Gastroesophageal sphincter (tissue), 4 donors: Measurements from ENCODE around the gene DNAH17. TPM values are rescaled to one million over a fixed set of nuclear protein-coding genes. Genes with fewer than 3 reads are reported as not detected.

ENCODE experiments used
- ATAC-seq: fragments of 150-250 bp; one replicate; pipeline ENCODE4 v1.9.1; 2016; ENCODE audit warnings: mild to moderate bottlenecking, moderate library complexity
- H3K27ac ChIP-seq, 4 donors: fragments of 200-600 bp; sonication (generic) in 3 of 4; 1 replicate in 3 of 4; 2 replicates in 1 of 4; pipeline ENCODE4 v1.5.1; 2016 to 2019
- H3K27me3 ChIP-seq: fragments of 200-600 bp; sonication (generic); one replicate; pipeline ENCODE4 v1.5.1; 2019
- H3K36me3 ChIP-seq, 2 donors: fragments of 200-600 bp; sonication (generic); one replicate each; pipeline ENCODE4 v1.5.1; 2019; ENCODE audit warnings: control low read depth in 1 of 2
- H3K4me1 ChIP-seq, 3 donors: fragments of 200-600 bp; sonication (generic); 1 replicate in 2 of 3; 2 replicates in 1 of 3; pipeline ENCODE4 v1.5.1; 2016 to 2019; ENCODE audit warnings: control low read depth in 2 of 3
- H3K4me3 ChIP-seq, 2 donors: fragments of 200-600 bp; sonication (generic); one replicate each; pipeline ENCODE4 v1.5.1; 2019; ENCODE audit warnings: mild to moderate bottlenecking in 1 of 2, moderate library complexity in 1 of 2
- H3K9me3 ChIP-seq, 3 donors: fragments of 200-600 bp; sonication (generic); one replicate each; pipeline ENCODE4 v1.5.1; 2017 to 2019; ENCODE audit warnings: control low read depth in 2 of 3
- CTCF ChIP-seq, 4 experiments: fragments of 200-600 bp in 2 of 4; fragments of 450-650 bp in 2 of 4; sonication (generic) in 1 of 4; IDR thresholded peaks; one replicate each; pipeline ENCODE4 v1.5.1; 2017 to 2019; ENCODE audit warnings: antibody characterized with exemption in 4 of 4, mild to moderate bottlenecking in 2 of 4, moderate library complexity in 2 of 4
- EP300 ChIP-seq: sonication (generic); formaldehyde crosslinking; IDR thresholded peaks from one replicate; pipeline ENCODE4 v1.6.1; 2017; ENCODE audit warnings: antibody characterized with exemption, mild to moderate bottlenecking
- POLR2A ChIP-seq, 2 donors: fragments of 450-650 bp; IDR thresholded peaks; one replicate each; pipeline ENCODE4 v1.6.1; 2017; ENCODE audit warnings: antibody characterized with exemption in 2 of 2, mild to moderate bottlenecking in 2 of 2, moderate library complexity in 1 of 2
- POLR2AphosphoS5 ChIP-seq: sonication (generic); formaldehyde crosslinking; IDR thresholded peaks from one replicate; pipeline ENCODE4 v1.6.1; 2017; ENCODE audit warnings: antibody characterized with exemption
- WGBS, 2 donors: methylation state at CpG; one replicate each; pipeline ENCODE4 v1.1.5; 2018; ENCODE audit warnings: low coverage in 1 of 2; 5-methylcytosine and 5-hydroxymethylcytosine counted together
- total RNA-seq, 4 donors: library from RNA; depleted of rRNA; stranded (reverse); fragments of >200 nt; gene quantifications; one replicate each; pipeline ENCODE4 v1.1.0, GENCODE V29; 2016

The DNAH17 gene
- total RNA-seq, 4 donors from 2014 or later: 0.15 TPM; not detected in 3

GRCh38 chr17:78383725-78384471 is 193.3 kb downstream of the DNAH17 start:
- Histone ChIP-seq H3K27me3 (no peaks in the 10 kb centered on the region), H3K27ac (peak overlapping the region; percentile 35 to 79 (median 74)), H3K4me1 (peaks cover 6 to 99% (median 58%) of the 10 kb centered on the region in 3 donors), H3K4me3 (no peak overlapping the region), H3K9me3 (no peaks in the 10 kb centered on the region), H3K36me3 (peaks cover 0 to 4% of the 10 kb centered on the region in 2 donors)
- 40 to 55% methylated on average over 9 to 10 of the region's 15 CpGs for WGBS, 2 donors
- peak; percentile 88 for ATAC-seq
- no peak for TF ChIP-seq POLR2A (IDR thresholded peaks at IDR 0.05)
- peak; percentile 98 for TF ChIP-seq POLR2AphosphoS5

- Histone ChIP-seq H3K4me3 (no peak overlapping the region), H3K36me3 (peaks cover 0 to 4% of the 10 kb centered on the region in 2 donors), H3K27me3 (no peaks in the 10 kb centered on the region), H3K4me1 (peaks cover 6 to 87% (median 46%) of the 10 kb centered on the region in 3 donors), H3K9me3 (no peaks in the 10 kb centered on the region), H3K27ac (peak overlapping the region in 3 of 4 donors; percentile 59 to 94 (median 62))
- WGBS, 2 donors: 65 to 66% methylated on average over 9 to 12 of the region's 12 CpGs
- TF ChIP-seq EP300 (no peak), POLR2AphosphoS5 (peak; percentile 18), CTCF (IDR thresholded peaks at IDR 0.05) (no peak)
- peak; percentile 23 for ATAC-seq
Observed at GRCh38 chr17:78381601-78382232, 195.5 kb downstream of the DNAH17 start.

GRCh38 chr17:78380370-78380769 is 196.8 kb downstream of the DNAH17 start:
- peaks cover 0 to 4% of the 10 kb centered on the region in 2 donors for H3K36me3 ChIP-seq
- no peak for ATAC-seq
- TF ChIP-seq POLR2A (IDR thresholded peaks at IDR 0.05) (no peak), EP300 (no peak), POLR2AphosphoS5 (no peak), CTCF (IDR thresholded peaks at IDR 0.05) (no peak)
- H3K4me3 ChIP-seq: no peak overlapping the region
- H3K4me1 ChIP-seq: peaks cover 6 to 74% (median 34%) of the 10 kb centered on the region in 3 donors
- no peaks in the 10 kb centered on the region for H3K9me3 ChIP-seq
- WGBS, 2 donors: 66 to 67% methylated on average over 5 of the region's 5 CpGs
- H3K27me3 ChIP-seq: no peaks in the 10 kb centered on the region
- H3K27ac ChIP-seq: peak overlapping the region in 2 of 4 donors; percentile 62 to 94

- no peaks in the 10 kb centered on the region for H3K9me3 ChIP-seq
- peak overlapping the region; percentile 90 to 91 for H3K4me3 ChIP-seq
- no peaks in the 10 kb centered on the region for H3K36me3 ChIP-seq
- peak; percentile 24 for ATAC-seq
- no peaks in the 10 kb centered on the region for H3K27me3 ChIP-seq
- H3K4me1 ChIP-seq: peaks cover 6 to 61% (median 23%) of the 10 kb centered on the region in 3 donors
- WGBS, 2 donors: 3 to 4% methylated on average over 4 of the region's 7 CpGs
- H3K27ac ChIP-seq: peak overlapping the region; percentile 79 to 94 (median 89)
- TF ChIP-seq CTCF (IDR thresholded peaks at IDR 0.05): no peak
- TF ChIP-seq POLR2A (IDR thresholded peaks at IDR 0.05): no peak
- TF ChIP-seq EP300: no peak
- TF ChIP-seq POLR2AphosphoS5: peak; percentile 87
Observed at GRCh38 chr17:78379131-78379491, 198.1 kb downstream of the DNAH17 start.

- Histone ChIP-seq H3K4me1 (peaks cover 6 to 55% (median 23%) of the 10 kb centered on the region in 3 donors), H3K27me3 (no peaks in the 10 kb centered on the region), H3K9me3 (no peaks in the 10 kb centered on the region), H3K36me3 (no peaks in the 10 kb centered on the region), H3K27ac (peak within 1 kb of the TSS; percentile 79 to 94 (median 89)), H3K4me3 (peak within 1 kb of the TSS; percentile 90 to 91)
- WGBS, 2 donors: no CpG with 5 or more reads among the region's 89 CpGs
- peak; percentile 78 for ATAC-seq
- TF ChIP-seq POLR2A (IDR thresholded peaks at IDR 0.05): peak; percentile 76 to 85
- TF ChIP-seq POLR2AphosphoS5: peak; percentile 94
- TF ChIP-seq EP300: no peak
- TF ChIP-seq CTCF (IDR thresholded peaks at IDR 0.05): peak in 2 of 4 experiments; percentile 12 to 27
Observed at GRCh38 chr17:78378225-78379130, 198.7 kb downstream of the DNAH17 start, which contains the start of gene PGS1. Gene PGS1 (plus strand): TSS chr17:78378649. CDS start chr17:78378666, 17 bp downstream.
